H1 (cell line): ENCODE data around the gene ILK. TPM values are rescaled to one million over a fixed set of nuclear protein-coding genes. Genes with fewer than 3 reads are reported as not detected.

Source experiments
- ATF2 ChIP-seq: IDR thresholded peaks from 2 replicates; pipeline ENCODE4 v1.6.1; 2012; ENCODE audit warnings: low read length, inconsistent platforms
- POLR2AphosphoS5 ChIP-seq: IDR thresholded peaks from 2 replicates; pipeline ENCODE4 v1.6.1; 2011; ENCODE audit warnings: low read depth, low read length
- polyA plus RNA-seq, 7 experiments: library from polyadenylated mRNA; depleted of rRNA in 3 of 7; stranded (reverse) in 5 of 7; unstranded in 2 of 7; fragments of >200 nt in 5 of 7; fragments of 200-250 nt in 2 of 7; gene quantifications; 1 replicate in 5 of 7; 2 replicates in 1 of 7; 4 replicates in 1 of 7; pipeline versions ENCODE4 v1.2.1 to v1.2.3, GENCODE V29; 2011 to 2013; ENCODE audit warnings: missing spikeins in 2 of 7, mixed read lengths in 2 of 7
- total RNA-seq: library from RNA; stranded (reverse); fragmentation: NEBNext Ultra II Directional; extraction: Animal tissue kit (Norgen Biotek cat#: 25700); gene quantifications from 2 replicates; pipeline ENCODE4 v1.2.1, GENCODE V29; 2021

ILK gene
- total and polyA plus RNA-seq, 2 of the 8 experiments (the other 6 are each of a cell fraction or from before 2014, with no cell fraction given): 91.4 to 132 TPM

DNA sequence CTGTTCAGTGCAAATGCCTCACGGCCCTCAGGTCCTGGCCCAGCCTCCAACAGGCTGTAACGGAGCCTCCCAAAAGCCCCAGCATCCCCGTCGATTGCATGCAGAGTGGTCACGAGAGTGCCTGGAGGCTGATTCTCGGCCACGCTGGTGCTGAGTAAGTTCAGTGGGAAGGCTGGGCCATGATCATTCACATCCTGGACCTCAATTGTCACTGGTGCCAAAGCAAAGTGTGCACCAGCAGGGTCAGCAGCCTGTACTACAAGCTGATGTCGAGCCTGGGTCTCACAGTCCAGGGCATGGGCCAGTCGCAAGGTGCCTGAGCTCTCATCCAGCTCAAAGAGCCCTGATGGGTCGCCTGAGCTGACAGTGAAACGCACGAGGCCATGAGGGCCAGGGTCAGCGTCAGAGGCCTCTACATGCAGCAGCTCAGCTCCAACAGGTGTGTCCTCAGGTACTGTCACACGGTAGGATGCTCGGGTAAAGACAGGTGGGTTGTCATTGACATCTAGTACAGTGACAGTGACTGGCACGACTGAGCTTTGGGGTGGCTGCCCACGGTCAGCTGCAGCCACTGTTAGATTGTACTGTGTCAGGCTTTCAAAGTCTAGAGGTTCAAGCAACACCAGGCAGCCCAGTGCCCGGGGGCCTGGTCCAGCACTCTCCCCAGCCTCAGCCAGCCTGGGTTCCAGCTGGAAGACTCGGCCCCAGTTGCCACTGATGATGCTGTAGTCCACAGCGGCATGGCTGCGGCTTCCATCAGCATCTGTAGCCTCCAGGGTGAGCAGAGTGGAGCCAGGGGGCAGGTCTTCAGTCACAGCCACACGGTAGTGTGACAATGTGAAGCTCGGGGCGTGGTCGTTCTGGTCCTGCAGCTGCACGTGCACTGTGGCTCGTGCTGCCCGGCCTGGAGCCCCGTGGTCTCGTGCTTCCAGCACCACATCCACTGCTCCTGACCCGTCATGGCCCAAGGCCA is 20.1 kb downstream of the ILK start (continued):
- TF ChIP-seq ATF2: no peak
- TF ChIP-seq POLR2AphosphoS5: no peak
- TF ChIP-seq, all 59 proteins: peak for 0
